Fibroblast of mammary gland (primary cell): Measurements from ENCODE around the gene OSBPL9.

Experiments
- DNase-seq: peaks from one replicate; pipeline ENCODE4 v3.0.0-alpha.2; 2010; ENCODE audit warnings: low read depth
- H3K4me3 ChIP-seq: 2 replicates; pipeline ENCODE4 v1.5.1; 2011; ENCODE audit warnings: low read depth, mild to moderate bottlenecking, low read length, moderate library complexity; ENCODE audit not compliant: control insufficient read depth
- CTCF ChIP-seq: conservative IDR thresholded peaks from 2 replicates; pipeline ENCODE4 v1.5.1; 2011; ENCODE audit warnings: low read depth, low read length, inconsistent platforms; ENCODE audit not compliant: control insufficient read depth, insufficient read depth

The OSBPL9 gene

GRCh38 chr1:51631747-51632146 is 14.9 kb downstream of the OSBPL9 start:
- H3K4me3 ChIP-seq, result no peak overlapping the region
- no peak for TF ChIP-seq CTCF

GRCh38 chr1:51634618-51635017 is 17.7 kb downstream of the OSBPL9 start:
- TF ChIP-seq CTCF, result no peak
- H3K4me3 ChIP-seq, result no peak overlapping the region
- DNase-seq, result no peak

More at GRCh38 chr1:51631747-51632146, 14.9 kb downstream of the OSBPL9 start:
- DNase-seq, result no peak

GRCh38 chr1:51635615-51636014 is 18.7 kb downstream of the OSBPL9 start:
- no peak for TF ChIP-seq CTCF
- H3K4me3 ChIP-seq, result no peak overlapping the region
- no peak for DNase-seq

- TF ChIP-seq CTCF, result no peak
- no peak for DNase-seq
- no peak overlapping the region for H3K4me3 ChIP-seq
These were observed 19.3 kb downstream of the OSBPL9 start for GRCh38 chr1:51636191-51636590.

GRCh38 chr1:51636764-51637522 is 20.1 kb downstream of the OSBPL9 start:
- no peak for TF ChIP-seq CTCF
- no peak overlapping the region for H3K4me3 ChIP-seq
- peak; percentile 91 for DNase-seq

GRCh38 chr1:51638350-51638749 is 21.5 kb downstream of the OSBPL9 start:
- no peak overlapping the region for H3K4me3 ChIP-seq
- no peak for TF ChIP-seq CTCF
- DNase-seq, result no peak

GRCh38 chr1:51639694-51640093 is 22.8 kb downstream of the OSBPL9 start:
- TF ChIP-seq CTCF, result no peak
- no peak for DNase-seq
- no peak overlapping the region for H3K4me3 ChIP-seq
